ENCODE data around the gene EVC2.

EVC2 gene

GRCh38 chr4:5713861-5714260, 5.5 kb upstream of the EVC2 start:
- no peak for DNase-seq (ENCODE audit: low read depth)

GRCh38 chr4:5712931-5713330, 4.6 kb upstream of the EVC2 start:
- DNase-seq (ENCODE audit: low read depth) = no peak

- peak; percentile 84 for DNase-seq (ENCODE audit: low read depth)
Measured at GRCh38 chr4:5712517-5712916, 4.2 kb upstream of the EVC2 start.

- DNase-seq (ENCODE audit: low read depth) = no peak
Measured at GRCh38 chr4:5711479-5712184, 3.3 kb upstream of the EVC2 start.

- peak; percentile 51 for DNase-seq (ENCODE audit: low read depth)
Measured at GRCh38 chr4:5710961-5711478, 2.7 kb upstream of the EVC2 start, which contains the start of gene EVC. Gene EVC, plus strand, starts transcription at chr4:5711201. Its CDS starts 180 bp downstream, at chr4:5711381.

- no peak for DNase-seq (ENCODE audit: low read depth)
Measured at GRCh38 chr4:5710065-5710960, 2.0 kb upstream of the EVC2 start.

- no peak for DNase-seq (ENCODE audit: low read depth)
Measured at GRCh38 chr4:5709207-5709575, 832 bp upstream of the EVC2 start.

GRCh38 chr4:5707778-5708448, 446 bp downstream of the EVC2 start:
- DNase-seq (ENCODE audit: low read depth) = no peak

GRCh38 chr4:5707366-5707765, 993 bp downstream of the EVC2 start:
- no peak for DNase-seq (ENCODE audit: low read depth)

- DNase-seq (ENCODE audit: low read depth) = no peak
Measured at GRCh38 chr4:5706486-5707290, 1.7 kb downstream of the EVC2 start.

GRCh38 chr4:5705647-5706320, 2.6 kb downstream of the EVC2 start:
- DNase-seq (ENCODE audit: low read depth) = no peak

GRCh38 chr4:5704276-5704675, 4.1 kb downstream of the EVC2 start:
- no peak for DNase-seq (ENCODE audit: low read depth)

GRCh38 chr4:5703831-5704230, 4.5 kb downstream of the EVC2 start:
- no peak for DNase-seq (ENCODE audit: low read depth)

- DNase-seq (ENCODE audit: low read depth) = no peak
Measured at GRCh38 chr4:5701971-5702370, 6.4 kb downstream of the EVC2 start.

GRCh38 chr4:5700459-5700858, 7.9 kb downstream of the EVC2 start:
- no peak for DNase-seq (ENCODE audit: low read depth)

GRCh38 chr4:5696341-5696740, 12.0 kb downstream of the EVC2 start:
- no peak for DNase-seq (ENCODE audit: low read depth)

GRCh38 chr4:5693871-5694270, 14.5 kb downstream of the EVC2 start:
- DNase-seq (ENCODE audit: low read depth) = no peak

- no peak for DNase-seq (ENCODE audit: low read depth)
Measured at GRCh38 chr4:5691491-5692132, 16.7 kb downstream of the EVC2 start.

GRCh38 chr4:5689065-5689464, 19.3 kb downstream of the EVC2 start:
- no peak for DNase-seq (ENCODE audit: low read depth)

- no peak for DNase-seq (ENCODE audit: low read depth)
Measured at GRCh38 chr4:5686338-5686737, 22.0 kb downstream of the EVC2 start.

GRCh38 chr4:5685296-5685695, 23.1 kb downstream of the EVC2 start:
- no peak for DNase-seq (ENCODE audit: low read depth)
